Cardiac muscle cell (in vitro differentiated cells and primary cell): ENCODE results near the gene GOLIM4. TPM values are rescaled to one million over a fixed set of nuclear protein-coding genes. Genes with fewer than 3 reads are reported as not detected.

Experiments
- DNase-seq, 2 donors: peaks; one replicate each; pipeline versions ENCODE4 v3.0.0 to v3.0.0-alpha.2; 2010 to 2017; ENCODE audit warnings: low read depth in 1 of 2, low spot score in 1 of 2
- H3K27ac ChIP-seq: fragments of 200-600 bp; sonication (generic); 2 replicates; pipeline ENCODE4 v1.5.1; 2016
- H3K27me3 ChIP-seq: fragments of 200-600 bp; sonication (generic); 2 replicates; pipeline ENCODE4 v1.6.0; 2016; ENCODE audit warnings: control low read depth
- H3K36me3 ChIP-seq: fragments of 200-600 bp; sonication (generic); 2 replicates; pipeline ENCODE4 v1.5.1; 2016; ENCODE audit warnings: control low read depth
- H3K4me1 ChIP-seq: fragments of 200-600 bp; sonication (generic); 2 replicates; pipeline ENCODE4 v1.8.1; 2017; ENCODE audit warnings: low read depth, mild to moderate bottlenecking, mixed run types
- H3K4me3 ChIP-seq: fragments of 200-600 bp; sonication (generic); 2 replicates; pipeline ENCODE4 v1.5.1; 2016; ENCODE audit warnings: mild to moderate bottlenecking
- H3K9me3 ChIP-seq: fragments of 200-600 bp; sonication (generic); 2 replicates; pipeline ENCODE4 v1.5.1; 2017; ENCODE audit warnings: low read depth, mild to moderate bottlenecking, control low read depth
- polyA plus RNA-seq: library from polyadenylated mRNA; unstranded; fragments of >200 nt; fragmentation: Nextera tagmentation; extraction: Ambion mirVana; gene quantifications from 2 replicates; pipeline ENCODE4 v1.2.1, GENCODE V29; 2016
- total RNA-seq: library from RNA; depleted of rRNA; stranded (reverse); fragments of >200 nt; gene quantifications from 2 replicates; pipeline ENCODE4 v1.2.3, GENCODE V29; 2016
- TF ChIP-seq, protein P1 (sequence below): IDR thresholded peaks from 2 replicates; pipeline ENCODE4 v1.5.1; 2012; ENCODE audit warnings: low read depth, mild to moderate bottlenecking, low read length

Gene GOLIM4
- total and polyA plus RNA-seq, 2 experiments from 2014 or later, result 61.9 to 210 TPM

- Histone ChIP-seq H3K27ac (no peak overlapping the region), H3K36me3 (no peaks in the 10 kb centered on the region), H3K4me3 (no peak overlapping the region), H3K4me1 (peaks cover 2% of the 10 kb centered on the region), H3K27me3 (no peaks in the 10 kb centered on the region), H3K9me3 (no peaks in the 10 kb centered on the region)
- TF ChIP-seq, protein P1, sequence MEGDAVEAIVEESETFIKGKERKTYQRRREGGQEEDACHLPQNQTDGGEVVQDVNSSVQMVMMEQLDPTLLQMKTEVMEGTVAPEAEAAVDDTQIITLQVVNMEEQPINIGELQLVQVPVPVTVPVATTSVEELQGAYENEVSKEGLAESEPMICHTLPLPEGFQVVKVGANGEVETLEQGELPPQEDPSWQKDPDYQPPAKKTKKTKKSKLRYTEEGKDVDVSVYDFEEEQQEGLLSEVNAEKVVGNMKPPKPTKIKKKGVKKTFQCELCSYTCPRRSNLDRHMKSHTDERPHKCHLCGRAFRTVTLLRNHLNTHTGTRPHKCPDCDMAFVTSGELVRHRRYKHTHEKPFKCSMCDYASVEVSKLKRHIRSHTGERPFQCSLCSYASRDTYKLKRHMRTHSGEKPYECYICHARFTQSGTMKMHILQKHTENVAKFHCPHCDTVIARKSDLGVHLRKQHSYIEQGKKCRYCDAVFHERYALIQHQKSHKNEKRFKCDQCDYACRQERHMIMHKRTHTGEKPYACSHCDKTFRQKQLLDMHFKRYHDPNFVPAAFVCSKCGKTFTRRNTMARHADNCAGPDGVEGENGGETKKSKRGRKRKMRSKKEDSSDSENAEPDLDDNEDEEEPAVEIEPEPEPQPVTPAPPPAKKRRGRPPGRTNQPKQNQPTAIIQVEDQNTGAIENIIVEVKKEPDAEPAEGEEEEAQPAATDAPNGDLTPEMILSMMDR, result no peak
- DNase-seq, result peak in 1 of 2 donors; percentile 49
Observed at GRCh38 chr3:167978071-167978470, 117.7 kb downstream of the GOLIM4 start.

DNA sequence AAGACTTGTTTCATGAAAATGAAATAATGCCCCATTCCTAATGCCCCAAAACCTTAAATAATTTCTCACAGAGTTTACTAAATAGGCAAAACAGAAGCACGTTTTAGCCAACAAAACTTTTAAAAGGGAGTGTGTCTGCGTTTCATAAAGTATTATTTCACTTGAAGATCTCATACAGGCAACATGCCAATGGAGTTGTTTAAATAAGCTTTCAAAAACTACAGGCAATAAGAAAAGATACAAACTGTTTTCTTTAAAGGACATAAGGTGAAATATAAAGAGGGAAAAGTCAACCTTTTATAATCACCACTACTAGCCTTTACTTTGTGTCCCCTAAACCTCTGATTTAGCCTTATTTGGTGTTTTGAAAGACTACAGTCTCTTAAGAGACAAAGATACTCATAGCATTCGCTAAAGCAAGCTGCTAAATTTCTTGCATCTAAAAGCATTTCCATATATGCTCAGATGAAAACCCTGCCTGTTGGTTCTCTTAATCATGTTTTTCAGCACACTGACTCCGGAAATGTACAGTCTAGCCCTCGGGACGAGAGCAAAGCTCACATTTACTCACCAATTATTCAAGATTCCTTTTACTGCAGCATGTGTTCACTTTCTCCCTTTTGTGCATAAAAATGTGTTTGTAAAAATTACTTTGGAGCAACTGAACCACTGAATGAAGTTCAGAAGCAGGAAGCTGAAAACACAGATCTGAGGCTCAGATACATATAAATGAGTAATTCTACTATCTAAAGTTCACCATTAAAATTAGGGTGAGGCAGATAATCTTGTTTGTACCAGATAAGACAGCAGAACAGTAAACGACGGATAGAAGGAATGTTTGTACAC lies 119.0 kb downstream of the GOLIM4 start:
- TF ChIP-seq, protein P1, result no peak
- H3K9me3 ChIP-seq, result no peaks in the 10 kb centered on the region
- H3K36me3 ChIP-seq, result no peaks in the 10 kb centered on the region
- no peak overlapping the region for H3K4me3 ChIP-seq
- no peaks in the 10 kb centered on the region for H3K27me3 ChIP-seq
- H3K4me1 ChIP-seq, result peaks cover 2% of the 10 kb centered on the region
- peak in 1 of 2 donors; percentile 66 for DNase-seq
- no peak overlapping the region for H3K27ac ChIP-seq

DNA sequence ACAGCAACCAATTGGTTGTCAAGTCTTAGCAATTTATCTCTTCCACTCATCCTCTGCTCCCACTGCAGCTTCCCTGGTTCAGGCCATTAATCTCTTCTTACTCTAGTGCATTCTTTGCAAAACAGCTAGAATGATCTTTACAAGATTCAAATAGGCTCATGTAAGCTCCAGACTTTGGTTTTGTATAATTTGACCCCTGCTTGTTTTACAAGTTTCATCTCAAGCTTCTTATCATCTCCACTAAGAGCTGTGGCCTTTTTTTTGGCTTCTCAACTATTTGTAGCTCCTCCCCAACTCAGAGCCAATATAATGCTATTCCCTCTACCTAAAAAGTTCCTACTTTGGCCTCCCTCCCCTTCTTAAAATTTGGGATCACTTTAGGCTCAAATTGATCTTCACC lies 121.8 kb downstream of the GOLIM4 start:
- DNase-seq, result no peak
- H3K27me3 ChIP-seq, result no peaks in the 10 kb centered on the region
- no peaks in the 10 kb centered on the region for H3K36me3 ChIP-seq
- H3K4me3 ChIP-seq, result no peak overlapping the region
- TF ChIP-seq, protein P1, result no peak
- H3K9me3 ChIP-seq, result no peaks in the 10 kb centered on the region
- H3K27ac ChIP-seq, result no peak overlapping the region
- peaks cover 2% of the 10 kb centered on the region for H3K4me1 ChIP-seq

- Histone ChIP-seq H3K4me3 (no peak overlapping the region), H3K27me3 (no peaks in the 10 kb centered on the region), H3K27ac (no peak overlapping the region), H3K36me3 (no peaks in the 10 kb centered on the region), H3K4me1 (peaks cover 2% of the 10 kb centered on the region), H3K9me3 (no peaks in the 10 kb centered on the region)
- no peak for DNase-seq
- TF ChIP-seq, protein P1, result no peak
Observed at GRCh38 chr3:167973046-167973445, 122.7 kb downstream of the GOLIM4 start.

DNA sequence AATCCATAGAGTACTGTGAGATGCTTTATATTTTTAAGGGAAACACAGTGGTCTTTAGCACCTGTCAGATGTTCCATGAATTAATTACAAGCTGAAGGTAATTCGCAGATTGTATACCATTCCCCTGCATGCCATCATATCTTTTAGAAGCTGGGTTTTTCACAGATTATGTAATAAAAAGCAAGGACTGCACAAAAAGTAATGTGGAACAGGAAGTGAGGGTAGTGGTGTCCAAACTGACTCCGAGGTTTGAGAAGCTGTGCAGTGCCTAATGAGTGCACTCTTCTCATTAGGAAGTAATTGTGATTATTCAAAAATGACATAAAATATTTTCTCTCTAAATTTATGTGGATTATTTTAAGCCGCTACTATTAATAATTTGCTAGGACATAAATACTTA lies 123.2 kb downstream of the GOLIM4 start:
- Histone ChIP-seq H3K4me3 (no peak overlapping the region), H3K36me3 (no peaks in the 10 kb centered on the region), H3K4me1 (peaks cover 2% of the 10 kb centered on the region), H3K27me3 (no peaks in the 10 kb centered on the region), H3K27ac (no peak overlapping the region), H3K9me3 (no peaks in the 10 kb centered on the region)
- TF ChIP-seq, protein P1, result no peak
- DNase-seq, result no peak
